HCT116 (cell line): ENCODE data around the gene FAM53B.

ENCODE experiments used
- CBX3 ChIP-seq: IDR thresholded peaks from 2 replicates; pipeline ENCODE4 v1.6.1; 2012; ENCODE audit warnings: low read depth
- EZH2 ChIP-seq: fragments of 200-600 bp; sonication (generic); IDR thresholded peaks from 2 replicates; pipeline ENCODE4 v1.6.1; 2017; ENCODE audit warnings: antibody characterized with exemption, mixed run types
- POLR2A ChIP-seq: IDR thresholded peaks from 2 replicates; pipeline ENCODE4 v1.7.0; 2011; ENCODE audit warnings: borderline replicate concordance; ENCODE audit not compliant: insufficient read depth, insufficient read length; ENCODE audit errors: extremely low read depth
- SRF ChIP-seq: IDR thresholded peaks from 2 replicates; pipeline ENCODE4 v1.6.1; 2012; ENCODE audit warnings: low read depth
- TF ChIP-seq, protein P1 (sequence below), 3 experiments: fragments of 200-600 bp in 1 of 3; sonication (generic) in 1 of 3; IDR thresholded peaks in 2 of 3; conservative IDR thresholded peaks in 1 of 3; 2 replicates each; pipeline ENCODE4 v1.5.1; 2012 to 2017; ENCODE audit warnings: low read depth in 2 of 3, low read length in 2 of 3, antibody characterized with exemption in 1 of 3, borderline replicate concordance in 1 of 3, control low read depth in 1 of 3, mild to moderate bottlenecking in 1 of 3, mixed read lengths in 1 of 3, mixed run types in 1 of 3, moderate library complexity in 1 of 3; ENCODE audit not compliant: insufficient read depth in 1 of 3
- TF ChIP-seq, protein P2 (sequence below): IDR thresholded peaks from 2 replicates; pipeline ENCODE4 v1.6.1; 2012; ENCODE audit warnings: low read depth

DNA sequence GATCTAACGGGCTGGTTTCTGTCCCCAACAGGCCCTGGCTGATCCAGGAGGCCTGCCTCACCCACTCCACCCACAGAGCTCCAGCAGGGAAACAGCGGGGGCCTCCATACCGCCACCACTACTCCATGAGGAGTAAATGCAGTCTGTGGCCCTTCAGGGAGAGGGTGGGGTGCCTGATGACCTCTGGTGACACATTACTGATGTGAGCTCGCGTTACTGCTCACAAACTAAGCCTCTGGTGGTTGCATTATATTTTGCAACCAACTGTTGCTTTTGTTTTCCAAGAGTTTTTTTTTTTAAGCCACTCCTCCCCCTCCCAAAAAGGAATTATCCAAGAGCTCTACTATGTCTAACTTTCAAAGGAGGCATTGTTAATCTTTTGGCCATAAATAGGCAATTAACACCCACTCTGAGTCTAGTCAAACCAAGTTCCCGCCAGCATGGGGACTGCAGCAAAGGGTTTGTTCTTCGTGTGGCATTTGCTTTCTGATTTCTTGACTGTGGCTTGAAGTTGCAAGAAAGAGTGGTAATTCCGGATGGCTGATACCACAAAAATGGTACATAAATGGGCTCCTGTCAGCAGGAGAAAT, 72.6 kb downstream of the FAM53B start:
- TF ChIP-seq, protein P1, sequence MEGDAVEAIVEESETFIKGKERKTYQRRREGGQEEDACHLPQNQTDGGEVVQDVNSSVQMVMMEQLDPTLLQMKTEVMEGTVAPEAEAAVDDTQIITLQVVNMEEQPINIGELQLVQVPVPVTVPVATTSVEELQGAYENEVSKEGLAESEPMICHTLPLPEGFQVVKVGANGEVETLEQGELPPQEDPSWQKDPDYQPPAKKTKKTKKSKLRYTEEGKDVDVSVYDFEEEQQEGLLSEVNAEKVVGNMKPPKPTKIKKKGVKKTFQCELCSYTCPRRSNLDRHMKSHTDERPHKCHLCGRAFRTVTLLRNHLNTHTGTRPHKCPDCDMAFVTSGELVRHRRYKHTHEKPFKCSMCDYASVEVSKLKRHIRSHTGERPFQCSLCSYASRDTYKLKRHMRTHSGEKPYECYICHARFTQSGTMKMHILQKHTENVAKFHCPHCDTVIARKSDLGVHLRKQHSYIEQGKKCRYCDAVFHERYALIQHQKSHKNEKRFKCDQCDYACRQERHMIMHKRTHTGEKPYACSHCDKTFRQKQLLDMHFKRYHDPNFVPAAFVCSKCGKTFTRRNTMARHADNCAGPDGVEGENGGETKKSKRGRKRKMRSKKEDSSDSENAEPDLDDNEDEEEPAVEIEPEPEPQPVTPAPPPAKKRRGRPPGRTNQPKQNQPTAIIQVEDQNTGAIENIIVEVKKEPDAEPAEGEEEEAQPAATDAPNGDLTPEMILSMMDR (IDR thresholded peaks at IDR 0.05 in 2 of 3, conservative IDR thresholded peaks at IDR 0.05 in 1 of 3; ENCODE audit: borderline replicate concordance in 1 of 3, insufficient read depth in 1 of 3, low read depth in 2 of 3, low read length in 2 of 3) = peak; percentile 25 to 44 (median 29); a peak in 4 of 6 replicates
- TF ChIP-seq CBX3 (no peak), POLR2A (no peak), SRF (no peak), EZH2 (no peak)
- TF ChIP-seq, protein P2, sequence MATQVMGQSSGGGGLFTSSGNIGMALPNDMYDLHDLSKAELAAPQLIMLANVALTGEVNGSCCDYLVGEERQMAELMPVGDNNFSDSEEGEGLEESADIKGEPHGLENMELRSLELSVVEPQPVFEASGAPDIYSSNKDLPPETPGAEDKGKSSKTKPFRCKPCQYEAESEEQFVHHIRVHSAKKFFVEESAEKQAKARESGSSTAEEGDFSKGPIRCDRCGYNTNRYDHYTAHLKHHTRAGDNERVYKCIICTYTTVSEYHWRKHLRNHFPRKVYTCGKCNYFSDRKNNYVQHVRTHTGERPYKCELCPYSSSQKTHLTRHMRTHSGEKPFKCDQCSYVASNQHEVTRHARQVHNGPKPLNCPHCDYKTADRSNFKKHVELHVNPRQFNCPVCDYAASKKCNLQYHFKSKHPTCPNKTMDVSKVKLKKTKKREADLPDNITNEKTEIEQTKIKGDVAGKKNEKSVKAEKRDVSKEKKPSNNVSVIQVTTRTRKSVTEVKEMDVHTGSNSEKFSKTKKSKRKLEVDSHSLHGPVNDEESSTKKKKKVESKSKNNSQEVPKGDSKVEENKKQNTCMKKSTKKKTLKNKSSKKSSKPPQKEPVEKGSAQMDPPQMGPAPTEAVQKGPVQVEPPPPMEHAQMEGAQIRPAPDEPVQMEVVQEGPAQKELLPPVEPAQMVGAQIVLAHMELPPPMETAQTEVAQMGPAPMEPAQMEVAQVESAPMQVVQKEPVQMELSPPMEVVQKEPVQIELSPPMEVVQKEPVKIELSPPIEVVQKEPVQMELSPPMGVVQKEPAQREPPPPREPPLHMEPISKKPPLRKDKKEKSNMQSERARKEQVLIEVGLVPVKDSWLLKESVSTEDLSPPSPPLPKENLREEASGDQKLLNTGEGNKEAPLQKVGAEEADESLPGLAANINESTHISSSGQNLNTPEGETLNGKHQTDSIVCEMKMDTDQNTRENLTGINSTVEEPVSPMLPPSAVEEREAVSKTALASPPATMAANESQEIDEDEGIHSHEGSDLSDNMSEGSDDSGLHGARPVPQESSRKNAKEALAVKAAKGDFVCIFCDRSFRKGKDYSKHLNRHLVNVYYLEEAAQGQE = no peak
